EH (cell line): ENCODE measurements around the gene ELL.
"Not testable (repeated sequence)": the region's sequence is repeated elsewhere in the genome, so short reads cannot be mapped to it uniquely, and the experiment has no call there.

ENCODE experiments used
- DNase-seq: peaks from one replicate; pipeline ENCODE4 v3.0.0-alpha.2; 2015; ENCODE audit warnings: low read depth

The ELL gene

DNA sequence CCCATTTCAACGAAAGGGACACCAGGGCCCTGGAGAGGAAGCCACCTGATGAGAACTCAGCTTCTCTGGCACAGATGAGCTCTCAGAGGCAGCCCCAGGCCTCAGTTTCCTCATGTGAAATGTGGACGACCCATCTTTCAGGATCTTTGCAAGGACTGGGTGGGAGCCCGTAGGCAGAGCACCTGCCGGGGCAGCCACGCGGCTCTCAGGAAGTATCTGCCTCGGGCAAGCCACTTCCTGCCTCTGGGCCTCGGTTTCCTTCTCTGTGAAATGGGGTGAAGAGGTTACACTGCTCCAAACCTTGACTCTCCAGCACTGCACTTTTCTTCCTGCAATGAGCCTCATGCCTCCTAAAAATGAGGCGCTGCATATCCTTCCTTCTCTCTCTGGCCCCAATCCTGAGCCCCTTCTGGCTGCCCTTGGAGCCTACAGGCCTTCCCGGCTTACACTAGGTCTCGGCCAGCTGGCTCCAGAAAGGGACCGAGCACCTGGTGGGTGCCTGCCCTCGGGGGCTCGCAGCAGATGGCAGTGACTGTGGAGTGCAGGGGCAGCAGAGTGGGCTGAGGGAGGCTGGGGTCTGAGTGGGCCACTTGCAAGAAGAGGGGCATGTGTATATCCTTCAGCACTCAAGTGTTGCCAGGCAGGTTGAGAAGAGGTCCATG is 99.2 kb downstream of the ELL start:
- DNase-seq = no peak

DNA sequence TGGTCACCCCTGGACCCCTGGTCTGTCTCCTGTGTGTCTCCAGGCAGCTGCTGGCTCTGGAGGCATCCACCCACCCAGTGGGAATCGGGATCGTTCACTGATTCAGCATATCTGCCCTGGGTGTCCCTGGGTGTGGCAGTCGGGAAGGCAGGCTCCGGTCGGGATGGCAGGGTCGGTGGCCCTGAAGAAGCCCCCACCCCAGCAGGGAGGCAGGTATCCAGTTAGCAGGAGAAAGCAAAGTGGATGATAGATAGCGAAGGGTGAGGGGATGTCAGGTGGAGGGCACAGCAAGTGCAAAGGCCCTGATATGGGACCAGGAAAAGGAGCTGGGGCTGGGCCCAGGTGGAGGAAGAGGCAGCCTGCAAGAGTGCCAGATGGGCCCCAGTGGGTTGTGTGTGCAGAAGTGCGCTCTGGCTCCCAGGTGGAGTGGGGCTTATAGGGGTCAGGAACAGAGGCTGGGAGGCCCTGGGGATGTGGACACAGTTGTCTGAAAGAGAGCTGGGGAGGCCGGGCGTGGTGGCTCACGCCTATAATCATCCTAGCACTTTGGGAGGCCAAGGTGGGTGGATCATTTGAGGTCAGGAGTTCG is 100.4 kb downstream of the ELL start:
- DNase-seq = no peak

DNA sequence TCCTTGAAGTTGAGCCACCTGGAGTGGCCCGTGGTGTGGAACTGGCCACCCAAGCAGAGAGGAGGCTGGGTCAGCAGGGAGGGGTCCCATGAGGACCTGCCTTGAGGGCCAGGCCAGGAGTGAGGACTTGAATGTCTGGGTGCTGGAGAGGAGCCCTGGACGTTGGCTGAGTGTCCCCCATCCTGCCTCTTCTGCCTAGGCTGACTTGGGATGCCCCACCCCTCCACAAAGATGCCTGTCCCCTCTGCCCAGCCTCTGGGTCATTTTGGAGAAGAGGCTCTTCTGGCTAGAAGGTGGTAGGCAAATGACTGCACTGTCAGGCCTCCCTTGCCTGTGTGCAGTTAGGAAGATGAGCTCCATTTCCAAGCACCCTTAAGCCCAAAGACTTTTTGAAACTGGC is 100.9 kb downstream of the ELL start:
- no peak for DNase-seq

DNA sequence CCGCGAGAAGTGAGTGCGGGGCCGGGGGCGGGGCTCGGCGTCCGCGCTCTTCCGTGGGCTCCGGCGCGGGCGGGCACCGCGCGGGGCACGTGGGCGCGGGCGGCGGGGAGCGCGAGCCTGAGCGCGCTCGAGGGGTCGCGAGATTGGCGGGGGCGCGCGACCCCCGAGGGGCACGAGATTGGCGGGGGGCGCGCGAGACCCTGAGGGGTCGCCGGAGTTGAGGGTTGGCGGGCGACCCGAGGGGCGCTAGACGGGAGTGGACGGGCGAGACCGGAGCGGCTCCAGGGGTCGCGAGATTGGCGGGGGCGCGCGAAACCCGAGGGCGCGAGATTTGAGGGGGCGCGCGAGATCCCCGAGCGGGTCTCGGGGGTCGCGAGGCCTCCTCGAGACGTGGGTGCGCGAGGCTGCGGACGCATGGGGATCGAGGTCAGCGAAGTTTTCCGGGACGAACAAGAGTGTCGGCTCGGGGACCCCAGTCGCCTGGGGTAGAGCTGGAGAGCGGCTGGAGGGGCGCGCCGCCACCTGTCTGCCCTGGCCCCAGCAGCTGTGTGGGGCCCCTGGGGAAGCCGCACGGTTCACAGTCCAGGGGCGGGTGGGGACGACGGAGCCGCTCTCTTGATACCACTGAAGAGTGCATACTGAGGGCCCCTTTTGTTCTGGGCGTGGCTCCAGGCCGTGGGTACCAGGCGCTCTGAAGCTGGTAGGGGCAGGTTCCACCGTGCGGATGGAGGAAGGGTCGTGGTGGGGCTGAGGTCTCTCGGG is 102.0 kb downstream of the ELL start:
- no peak for DNase-seq

DNA sequence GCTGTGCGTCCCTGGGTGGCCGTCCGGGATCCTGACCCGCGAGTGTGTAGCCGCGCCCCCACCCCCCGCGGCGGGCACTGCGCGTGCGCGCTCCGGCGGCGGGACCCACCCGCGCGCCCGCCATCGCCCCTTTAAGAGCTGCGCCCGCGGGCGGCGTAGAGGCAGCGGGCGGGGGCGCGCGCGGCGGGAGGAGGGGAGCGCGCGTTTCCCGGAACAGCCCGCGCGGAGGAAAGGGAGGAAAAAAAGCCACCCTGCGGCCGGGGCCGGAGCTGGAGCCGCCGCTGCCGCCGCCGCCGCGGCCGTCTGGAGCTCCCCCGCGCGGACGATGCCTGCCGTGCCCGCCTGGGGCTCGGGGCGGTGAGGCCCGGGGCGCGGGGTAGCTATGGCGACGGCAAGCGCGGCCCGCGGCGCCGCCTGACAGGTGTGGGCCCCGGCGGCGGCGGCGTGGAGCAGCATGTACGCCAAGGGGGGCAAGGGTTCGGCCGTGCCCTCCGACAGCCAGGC is 102.6 kb downstream of the ELL start, which contains the start of gene SSBP4:
SSBP4 (plus strand) TSS at position 204 of the 504 bp plus-strand sequence; CDS start at position 455, 251 bp downstream.
- peak; percentile 82 for DNase-seq

DNA sequence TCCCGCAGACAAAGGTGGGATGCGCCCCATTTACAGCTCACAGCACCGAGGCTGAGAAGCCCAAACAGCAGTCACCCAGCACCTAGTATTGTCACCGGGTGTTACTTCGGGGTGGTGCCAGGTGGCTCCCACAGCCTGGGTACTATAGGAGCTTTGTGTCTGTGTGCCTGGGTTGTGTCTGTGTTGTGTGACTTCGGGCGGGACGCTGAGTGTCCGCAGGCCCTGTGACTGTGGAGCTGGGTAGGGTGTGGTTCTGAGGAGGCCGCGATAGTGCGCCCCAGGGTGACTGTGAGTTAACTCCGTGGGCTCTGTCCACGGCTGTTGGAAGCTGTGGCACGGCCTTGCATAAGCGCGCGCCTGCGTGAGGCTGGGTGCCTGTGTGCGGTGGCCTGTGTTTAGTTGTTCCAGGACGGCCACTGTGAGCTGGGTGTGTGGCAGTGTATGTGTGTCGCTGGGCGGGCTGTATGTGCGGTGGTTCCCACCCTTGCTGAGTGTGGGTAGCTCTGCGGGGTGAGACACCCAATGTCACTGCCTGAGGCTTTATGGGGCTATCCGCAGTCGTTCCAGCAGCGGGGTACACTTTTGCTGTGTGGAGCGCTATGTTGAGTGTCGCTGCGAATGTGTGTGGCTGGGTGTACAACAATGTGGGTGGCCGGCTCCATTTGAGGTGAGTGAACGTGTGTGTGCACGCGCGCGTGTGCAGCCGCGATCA is 103.2 kb downstream of the ELL start:
- no peak for DNase-seq

DNA sequence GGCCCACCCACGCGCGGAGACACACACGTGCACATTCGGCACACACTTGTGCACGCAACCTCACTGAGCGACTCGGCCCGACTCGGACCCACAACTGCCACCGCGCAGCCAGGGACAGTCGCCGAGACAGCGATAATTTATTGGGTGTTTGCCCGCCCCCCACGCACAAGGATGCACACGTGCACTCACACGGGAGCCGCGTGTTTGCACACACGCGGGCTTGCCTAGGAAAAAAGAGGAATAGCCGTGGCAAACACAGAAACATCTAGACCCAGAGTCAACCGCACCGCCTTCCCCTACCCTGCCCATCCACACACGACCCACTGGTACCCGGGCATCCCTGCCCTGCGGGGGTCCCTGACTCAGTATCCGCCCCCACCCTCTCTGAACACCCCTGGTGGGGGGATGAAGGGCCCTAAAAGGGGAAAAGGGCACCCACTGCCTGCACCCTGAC is 103.8 kb downstream of the ELL start:
- no peak for DNase-seq

DNA sequence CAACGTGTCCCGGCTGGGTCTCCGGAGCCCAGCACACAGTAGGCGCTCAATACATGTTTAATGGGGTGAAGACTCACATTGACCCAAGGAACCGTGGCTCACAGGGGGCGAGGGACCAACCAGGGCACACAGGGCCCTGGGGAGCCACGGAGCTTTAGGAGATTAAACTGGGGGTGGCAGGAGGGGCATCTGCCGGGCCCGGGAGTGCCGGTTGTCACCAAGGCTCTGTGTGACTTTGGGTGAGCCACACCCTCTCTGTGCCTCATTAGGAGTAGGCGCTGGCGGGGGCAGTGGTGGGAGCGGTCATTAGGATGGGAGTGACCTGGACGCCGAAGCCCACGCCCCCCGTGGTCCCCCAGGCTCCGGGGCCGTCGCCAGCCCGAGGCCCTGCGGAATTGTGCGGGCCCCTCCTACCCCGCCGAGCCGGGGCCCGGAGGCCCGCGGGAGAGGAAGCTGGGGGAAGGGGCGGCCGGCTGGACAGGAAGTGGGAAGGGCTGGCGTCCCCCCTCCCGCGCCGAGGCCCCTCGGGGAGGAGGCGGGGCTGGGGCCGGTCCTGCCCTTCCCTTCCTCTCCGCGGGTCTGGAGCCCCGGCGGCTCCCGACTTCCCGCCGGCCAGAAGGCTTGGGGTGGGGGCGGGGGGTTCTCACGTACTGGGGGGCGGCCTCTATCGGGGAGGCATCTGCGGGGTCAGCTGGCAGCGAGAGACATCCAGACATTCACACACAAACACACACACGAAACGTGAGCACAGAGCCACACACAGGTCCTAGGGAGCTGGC is 104.4 kb downstream of the ELL start:
- peak; percentile 91 for DNase-seq

DNA sequence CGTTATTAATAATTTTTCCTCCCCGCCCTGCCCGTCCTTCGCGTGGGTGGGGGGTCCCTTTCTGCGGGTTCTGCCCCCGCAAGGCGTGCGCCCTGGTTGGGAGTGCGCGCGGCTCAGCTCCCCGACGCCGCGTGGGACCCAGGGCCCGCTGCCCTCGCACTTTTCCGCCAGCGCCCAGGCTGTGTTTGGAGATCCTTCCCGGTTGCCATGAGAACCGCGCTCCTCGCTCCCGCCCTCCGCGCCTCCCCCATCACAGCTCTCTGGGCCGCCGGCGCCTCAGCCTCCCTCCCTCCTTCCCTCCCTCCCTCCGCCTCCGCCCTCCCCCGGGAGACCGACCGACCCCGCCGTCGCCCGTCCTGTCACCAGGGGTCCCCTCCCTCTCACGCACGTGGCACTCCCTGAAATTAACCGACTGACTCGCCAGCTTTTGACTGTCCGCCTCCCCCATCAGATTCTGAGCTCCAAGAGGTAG is 105.1 kb downstream of the ELL start:
- DNase-seq = peak; percentile 92

DNA sequence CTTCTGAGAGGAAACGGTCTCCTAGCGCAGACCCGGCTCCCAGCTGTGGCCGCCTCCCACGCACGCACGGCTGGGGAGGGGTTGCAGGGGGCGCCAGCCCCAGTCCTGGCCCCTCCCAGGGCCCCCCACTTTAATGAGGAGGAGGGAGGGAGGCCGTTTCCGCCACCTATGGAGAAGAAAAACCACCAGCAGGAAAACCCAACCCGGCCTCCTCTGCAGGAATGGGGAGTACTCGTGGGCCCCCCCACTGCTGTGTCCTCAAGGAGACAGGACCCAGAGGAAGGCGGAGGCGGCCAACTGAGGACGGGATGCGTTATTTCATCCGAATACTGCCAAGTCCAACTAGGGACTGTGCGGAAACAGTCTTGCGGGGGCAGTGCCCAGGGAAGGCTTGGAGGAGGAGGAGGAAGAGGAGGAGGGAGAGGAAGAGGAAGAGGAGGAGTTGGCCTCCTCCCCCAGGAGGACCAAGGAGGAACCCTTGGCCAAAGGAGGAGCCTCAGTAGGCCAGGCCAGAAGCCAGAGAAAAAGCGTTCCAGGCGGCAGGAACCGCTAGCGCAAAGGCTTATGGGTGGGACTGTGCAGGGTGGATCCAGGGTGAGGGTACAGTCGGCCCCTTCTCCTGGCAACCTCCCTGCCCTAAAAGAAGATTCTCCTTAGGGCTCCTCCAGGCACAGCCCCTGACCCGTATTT is 106.5 kb downstream of the ELL start:
- peak; percentile 85 for DNase-seq

DNA sequence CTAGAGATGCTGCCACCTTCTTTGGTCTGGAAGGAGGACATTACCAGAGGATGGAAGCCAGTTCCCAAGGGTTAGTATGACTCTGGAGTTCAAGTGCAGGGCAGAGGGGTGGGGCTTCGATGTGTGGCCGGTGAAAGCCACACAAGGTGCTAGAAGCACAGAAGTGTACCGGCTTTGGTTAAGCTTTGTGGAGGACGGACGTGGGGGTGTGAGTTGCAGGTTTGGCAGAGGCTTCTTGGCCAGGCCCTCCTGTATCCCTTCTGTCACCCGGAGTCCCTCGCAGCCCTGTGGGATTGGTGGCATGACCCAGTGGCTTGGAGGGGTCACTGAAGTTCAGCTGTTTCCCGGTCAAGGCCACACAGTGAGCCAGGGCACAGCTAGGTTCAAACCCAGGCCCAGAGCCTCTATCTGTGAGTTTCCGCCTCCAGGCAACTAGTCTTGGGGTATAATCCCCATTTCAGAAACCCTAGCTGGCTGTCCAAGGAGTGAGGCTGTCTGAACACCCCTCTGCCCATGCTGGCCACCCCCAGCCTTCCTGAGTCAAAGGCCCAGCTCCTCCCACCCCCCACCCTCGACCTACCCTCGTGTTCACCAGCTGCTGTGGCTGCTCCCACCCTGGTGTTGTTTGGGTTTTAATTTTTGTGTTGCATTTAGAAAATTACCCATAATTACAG is 107.2 kb downstream of the ELL start:
- peak; percentile 56 for DNase-seq

DNA sequence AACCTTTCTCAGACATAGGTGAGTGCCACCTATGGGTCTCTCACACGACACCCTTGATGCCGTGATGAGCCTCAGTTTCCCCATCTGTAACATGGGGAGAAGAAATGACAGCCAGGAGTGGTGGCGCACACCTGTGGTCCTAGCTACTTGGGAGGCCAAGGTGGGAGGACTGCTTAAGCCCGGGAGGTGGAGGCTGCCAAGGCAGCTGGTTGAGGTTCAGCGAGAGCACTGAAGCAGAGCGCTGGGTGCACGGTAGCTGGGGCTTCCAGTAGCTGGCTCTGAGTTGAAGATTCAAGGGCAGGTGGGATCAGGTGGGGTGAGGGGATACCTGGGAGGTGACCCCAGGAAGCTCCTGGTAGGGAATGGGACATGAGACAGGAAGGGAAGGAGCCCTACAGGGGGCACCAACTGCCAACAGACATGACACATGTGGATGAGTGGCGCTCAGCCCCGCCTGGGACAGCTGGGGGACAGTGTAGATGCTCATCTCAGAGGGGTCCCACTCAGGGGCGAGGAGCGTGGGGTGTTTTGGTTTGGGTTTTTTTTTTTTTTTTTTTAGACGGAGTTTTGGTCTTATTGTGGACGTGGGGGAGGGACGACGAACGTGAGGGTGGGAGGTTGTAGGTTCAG is 109.1 kb downstream of the ELL start:
- DNase-seq = no peak

DNA sequence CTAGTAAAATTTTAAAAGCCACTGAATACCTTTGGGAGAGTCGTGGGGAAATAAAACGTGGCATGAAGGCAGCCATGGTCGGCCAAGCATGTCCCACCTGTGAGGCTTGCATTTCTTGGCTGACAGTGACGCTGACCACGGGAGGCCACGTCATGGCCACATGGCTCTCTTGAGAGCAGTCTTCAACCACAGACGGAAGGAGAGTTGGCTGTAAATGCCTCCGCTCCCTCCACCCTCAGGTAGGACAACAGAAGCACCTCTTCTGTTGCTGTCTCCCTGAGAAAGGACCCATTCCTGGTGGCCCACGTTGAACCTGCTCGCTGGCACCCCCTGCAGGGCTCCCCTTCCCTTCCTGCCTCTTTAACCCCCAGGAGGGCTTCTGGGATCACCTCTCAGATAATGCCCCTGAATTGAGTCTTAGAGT is 113.8 kb downstream of the ELL start:
- no peak for DNase-seq

DNA sequence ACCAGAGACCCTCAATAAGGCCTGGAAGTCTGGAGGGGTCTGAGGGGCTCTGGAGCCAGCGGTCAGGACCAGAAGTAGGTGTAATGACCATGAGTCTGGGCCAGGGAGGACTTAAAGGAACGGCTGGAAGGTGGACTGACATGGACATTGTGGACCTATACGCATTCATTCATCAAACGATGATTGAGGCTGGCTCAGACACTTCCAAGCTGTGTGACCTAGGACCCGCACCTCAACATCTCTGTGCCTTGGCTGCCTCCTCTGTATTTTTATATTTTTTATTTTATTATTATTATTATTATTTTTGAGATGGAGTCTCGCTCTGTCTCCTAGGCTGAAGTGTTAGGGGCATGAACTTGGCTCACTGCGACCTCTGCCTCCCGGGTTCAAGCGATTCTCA is 115.1 kb downstream of the ELL start:
- DNase-seq = no peak

DNA sequence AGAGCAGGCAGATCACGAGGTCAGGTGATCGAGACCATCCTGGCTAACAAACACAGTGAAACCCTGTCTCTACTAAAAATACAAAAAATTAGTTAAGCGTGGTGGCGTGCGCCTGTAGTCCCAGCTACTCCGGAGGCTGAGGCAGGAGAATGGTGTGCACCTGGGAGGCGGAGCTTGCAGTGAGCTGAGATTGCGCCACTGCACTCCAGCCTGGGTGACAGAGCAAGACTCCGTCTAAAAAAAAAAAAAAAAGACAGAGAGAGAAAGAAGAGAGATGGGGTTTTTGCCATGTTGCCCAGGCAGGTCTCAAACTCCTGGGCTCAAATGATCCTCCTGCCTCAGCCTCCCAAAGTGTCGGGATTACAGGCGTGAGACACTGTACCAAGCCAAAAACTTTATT is 116.1 kb downstream of the ELL start:
- not testable (repeated sequence) for DNase-seq

DNA sequence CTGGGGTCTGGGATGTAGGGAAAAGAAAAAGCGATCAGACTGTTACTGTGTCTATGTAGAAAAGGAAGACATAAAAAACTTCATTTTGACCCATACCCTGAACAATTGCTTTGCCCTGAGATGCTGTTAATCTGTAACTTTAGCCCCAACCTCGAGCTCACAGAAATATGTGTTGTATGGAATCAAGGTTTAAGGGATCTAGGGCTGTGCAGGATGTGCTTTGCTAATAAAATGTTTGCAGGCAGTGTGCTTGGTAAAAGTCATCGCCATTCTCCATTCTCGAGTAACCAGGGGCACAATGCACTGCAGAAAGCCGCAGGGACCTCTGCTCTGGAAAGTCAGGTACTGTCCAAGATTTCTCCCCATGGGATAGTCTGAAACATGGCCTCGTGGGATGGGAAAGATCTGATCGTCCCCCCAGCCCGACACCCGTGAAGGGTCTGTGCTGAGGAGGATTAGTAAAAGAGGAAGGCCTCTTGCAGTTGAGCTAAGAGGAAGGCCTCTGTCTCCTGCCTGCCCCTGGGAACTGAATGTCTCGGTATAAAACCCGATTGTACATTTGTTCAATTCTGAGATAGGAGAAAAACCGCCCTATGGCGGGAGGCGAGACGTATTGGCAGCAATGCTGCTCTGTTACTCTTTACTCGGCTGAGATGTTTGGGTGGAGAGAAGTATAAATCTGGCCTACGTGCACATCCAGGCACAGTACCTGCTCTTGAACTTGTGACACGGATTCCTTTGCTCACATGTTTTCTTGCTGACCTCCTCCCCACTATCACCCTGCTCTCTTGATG is 119.2 kb downstream of the ELL start:
- not testable (repeated sequence) for DNase-seq

DNA sequence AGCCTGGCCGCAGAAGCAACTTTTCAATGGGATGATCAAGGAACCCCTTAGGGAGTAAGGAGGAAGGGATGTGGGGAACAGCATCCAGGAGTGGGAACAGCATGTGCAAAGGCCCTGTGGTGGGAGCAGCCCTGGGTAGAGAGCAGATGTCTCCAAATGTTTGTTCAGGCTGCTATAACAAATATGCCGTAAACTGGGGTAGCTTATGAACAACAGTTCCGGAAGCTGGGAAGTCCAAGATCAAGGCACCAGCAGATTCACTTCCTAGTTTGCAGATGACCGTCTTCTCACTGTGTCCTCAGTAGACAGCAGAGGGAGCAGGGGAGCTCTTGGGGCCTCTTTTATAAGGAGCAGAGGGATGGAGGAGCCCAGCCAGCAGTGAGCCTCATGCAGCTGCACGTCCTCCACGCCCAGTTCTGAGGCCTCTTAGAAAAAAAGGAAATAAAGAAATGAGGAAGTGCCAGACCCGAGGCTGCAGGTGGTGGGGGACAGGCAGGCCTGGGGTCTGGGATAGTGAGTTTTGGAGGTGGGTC is 120.2 kb downstream of the ELL start:
- peak; percentile 80 for DNase-seq

DNA sequence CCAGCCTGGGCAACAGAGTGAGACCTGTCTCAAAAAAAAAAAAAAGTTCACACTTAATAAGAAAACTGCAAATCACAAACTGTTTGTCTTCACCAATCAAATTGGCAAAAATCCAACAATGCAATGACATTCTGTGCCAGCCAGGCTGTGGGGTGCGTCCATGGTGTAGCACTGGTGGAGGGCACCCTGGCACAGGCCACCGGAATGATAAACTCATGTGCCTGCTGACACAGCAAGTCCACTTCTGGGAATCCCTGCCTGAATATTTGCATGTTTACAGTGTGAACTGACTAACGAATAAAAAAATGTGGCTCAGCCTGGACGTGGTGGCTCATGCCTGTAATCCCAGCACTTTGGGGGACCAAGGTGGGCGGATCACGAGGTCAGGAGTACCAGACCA is 122.9 kb downstream of the ELL start:
- peak; percentile 84 for DNase-seq
